Measurements from ENCODE around the gene GSTT2. TPM values are rescaled to one million over a fixed set of nuclear protein-coding genes. Genes with fewer than 3 reads are reported as not detected.
"Not testable (repeated sequence)": the region's sequence is repeated elsewhere in the genome, so short reads cannot be mapped to it uniquely, and the experiment has no call there.

The GSTT2 gene
- total and polyA plus RNA-seq, 5 donors: 0.14 TPM; not detected in 4

DNA sequence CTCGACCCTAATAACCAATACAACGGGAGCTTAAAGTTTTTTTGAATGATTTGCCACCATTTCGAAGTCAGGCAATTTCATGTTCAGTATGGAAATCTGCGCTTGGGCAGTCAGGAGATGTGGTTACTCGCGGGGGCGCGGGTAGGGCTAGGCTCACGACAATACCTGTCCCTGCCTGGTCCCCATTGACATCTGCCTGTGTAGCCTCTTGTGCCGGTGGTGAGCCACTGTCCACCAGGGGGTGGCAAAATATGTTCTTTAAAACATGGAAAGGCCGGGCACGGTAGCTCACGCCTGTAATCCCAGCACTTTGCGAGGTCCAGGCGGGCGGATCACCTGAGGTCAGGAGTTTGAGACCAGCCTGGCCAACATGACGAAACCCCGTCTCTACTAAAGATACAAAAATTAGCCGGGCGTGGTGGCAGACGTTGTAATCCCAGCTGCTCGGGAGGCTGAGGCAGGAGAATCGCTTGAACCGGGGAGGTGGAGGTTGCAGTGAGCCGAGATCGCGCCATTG, 5.0 kb upstream of the GSTT2 start:
- not testable (repeated sequence) for H3K4me1 ChIP-seq (ENCODE audit: control insufficient read depth, insufficient read depth, low read length); H3K4me3 ChIP-seq (ENCODE audit: low read length); H3K27ac ChIP-seq (ENCODE audit: low read length); H3K9me3 ChIP-seq (ENCODE audit: control insufficient read depth, low read length); H3K27me3 ChIP-seq (ENCODE audit: control insufficient read depth, insufficient read depth)
- peak; percentile 17 to 27 for ATAC-seq
- peak in 1 of 3 donors; percentile 58 for DNase-seq
- intact Hi-C loops (cut with DNase I): loop anchor here in 1 of 4 donors (5.0 kb wide), 1 partner anchor 43 kb away; no protein-coding TSS in a partner anchor
- WGBS: 19% methylated on average over 7 of the region's 27 CpGs

DNA sequence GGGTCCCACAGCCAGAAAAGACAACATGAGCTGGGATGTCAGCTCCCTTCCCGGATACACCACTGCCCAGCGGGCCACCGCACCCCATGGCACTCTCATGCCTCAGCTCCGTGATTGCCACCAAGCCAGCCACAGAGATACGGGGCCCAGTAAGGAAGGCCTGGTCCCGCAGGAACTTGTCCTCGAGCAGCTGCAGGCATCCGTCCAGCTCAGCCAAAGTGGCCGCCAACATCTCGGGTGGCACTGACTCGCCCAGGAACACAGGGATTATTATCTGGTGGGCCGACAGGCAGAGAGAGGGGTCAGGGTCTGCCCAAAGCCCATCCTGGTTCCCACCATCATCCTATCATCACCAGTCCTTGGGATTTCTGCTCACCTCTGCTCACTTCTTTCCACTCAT, 2.6 kb upstream of the GSTT2 start:
- H3K4me3 ChIP-seq (ENCODE audit: low read length); H3K4me1 ChIP-seq (ENCODE audit: control insufficient read depth, insufficient read depth, low read length); H3K27ac ChIP-seq (ENCODE audit: low read length); intact Hi-C loops (cut with DNase I); ATAC-seq; H3K9me3 ChIP-seq (ENCODE audit: control insufficient read depth, low read length); DNase-seq; H3K27me3 ChIP-seq (ENCODE audit: control insufficient read depth, insufficient read depth): not testable (repeated sequence)
- WGBS: 70% methylated on average over 7 of the region's 12 CpGs

DNA sequence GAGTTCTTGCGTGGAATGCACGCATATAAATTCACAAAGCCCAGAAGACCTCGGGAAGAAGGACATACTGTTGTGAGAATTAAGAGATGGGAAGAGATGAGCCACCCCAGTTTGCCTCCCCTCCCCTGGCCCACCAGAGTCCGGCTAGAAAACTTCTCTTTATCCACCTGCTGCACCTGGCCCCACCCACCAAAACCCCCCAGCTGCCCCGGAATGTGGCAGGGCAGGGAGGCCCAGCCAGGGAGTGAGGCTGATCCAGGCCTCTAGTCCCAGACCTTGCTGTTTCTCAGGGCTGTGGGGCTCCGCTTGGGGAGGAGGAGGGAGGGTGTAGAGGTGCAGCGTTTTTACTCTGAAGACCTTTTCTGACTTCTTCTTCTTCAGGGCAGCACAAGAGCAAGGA, 633 bp downstream of the GSTT2 start:
- WGBS: 35% methylated on average over 5 of the region's 7 CpGs
- intact Hi-C loops (cut with DNase I): not testable (repeated sequence)

DNA sequence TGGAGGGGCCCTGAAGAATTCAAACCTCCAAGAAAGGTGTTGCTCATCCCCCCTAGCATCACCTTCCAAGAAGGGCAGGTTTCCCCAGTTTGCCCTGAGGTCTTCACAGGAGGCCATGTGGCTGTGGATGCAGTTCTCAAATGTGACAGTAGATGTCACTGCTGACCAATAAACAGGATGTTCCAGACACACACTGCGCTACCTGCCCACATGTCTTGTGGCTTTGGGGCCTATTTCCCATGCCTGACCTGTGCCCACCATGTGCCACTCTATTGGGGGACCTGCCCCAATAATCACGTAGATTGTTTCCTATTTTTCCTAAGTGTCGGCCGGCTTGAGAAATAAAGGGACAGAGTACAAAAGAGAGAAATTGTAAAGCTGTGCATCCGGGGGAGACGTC, 4.5 kb downstream of the GSTT2 start:
- Histone ChIP-seq H3K27me3 (ENCODE audit: control insufficient read depth, insufficient read depth) (no peaks in the 10 kb centered on the region), H3K27ac (ENCODE audit: low read length) (no peak overlapping the region), H3K4me1 (ENCODE audit: control insufficient read depth, insufficient read depth, low read length) (no peaks in the 10 kb centered on the region), H3K9me3 (ENCODE audit: control insufficient read depth, low read length) (no peaks in the 10 kb centered on the region), H3K4me3 (ENCODE audit: low read length) (no peak overlapping the region)
- intact Hi-C loops (cut with DNase I): no loop called here
- DNase-seq (no peak), ATAC-seq (peak in 1 of 2 donors; percentile 21)
- 37% methylated on average over 6 of the region's 6 CpGs for WGBS

More for the DNA sequence above, 633 bp downstream of the GSTT2 start:
- DNase-seq; H3K4me3 ChIP-seq (ENCODE audit: low read length); H3K4me1 ChIP-seq (ENCODE audit: control insufficient read depth, insufficient read depth, low read length); H3K27ac ChIP-seq (ENCODE audit: low read length); ATAC-seq; H3K9me3 ChIP-seq (ENCODE audit: control insufficient read depth, low read length); H3K27me3 ChIP-seq (ENCODE audit: control insufficient read depth, insufficient read depth): not testable (repeated sequence)

GRCh38 chr22:23986089-23986488, 6.2 kb downstream of the GSTT2 start:
- H3K4me3 ChIP-seq (ENCODE audit: low read length); H3K27ac ChIP-seq (ENCODE audit: low read length); H3K27me3 ChIP-seq (ENCODE audit: control insufficient read depth, insufficient read depth); H3K9me3 ChIP-seq (ENCODE audit: control insufficient read depth, low read length); DNase-seq; ATAC-seq; H3K4me1 ChIP-seq (ENCODE audit: control insufficient read depth, insufficient read depth, low read length); intact Hi-C loops (cut with DNase I): not testable (repeated sequence)
- WGBS: 79% methylated on average over 8 of the region's 8 CpGs

DNA sequence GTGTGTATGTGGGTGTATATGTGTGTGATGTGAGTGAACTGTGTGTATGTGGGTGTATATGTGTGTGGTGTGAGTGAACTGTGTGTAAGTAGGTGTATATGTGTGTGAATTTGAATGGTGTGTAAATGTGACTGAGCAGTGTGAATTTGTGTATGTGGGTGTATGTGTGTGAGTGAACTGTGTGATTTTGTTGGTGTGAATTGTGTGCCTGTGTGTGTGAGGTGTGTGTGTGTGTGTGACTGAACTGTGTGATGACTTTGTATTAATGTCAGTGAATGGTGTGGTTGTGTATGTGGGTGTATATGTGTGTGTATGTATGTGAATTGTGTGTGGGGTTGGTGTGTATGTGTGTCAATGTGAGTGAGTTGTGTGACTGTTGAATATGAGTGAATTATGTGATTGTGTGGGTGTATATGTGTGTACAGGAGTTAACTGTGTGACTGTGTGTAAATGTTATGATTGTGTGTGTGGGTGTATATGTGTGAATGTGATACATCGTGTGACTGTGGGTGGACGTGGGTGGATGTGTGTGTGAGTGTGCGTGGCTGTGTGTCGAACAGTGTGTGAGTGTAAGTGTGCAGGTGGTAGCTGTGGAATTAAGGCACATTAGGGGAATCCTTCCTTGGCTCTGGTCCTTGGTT, 6.7 kb downstream of the GSTT2 start:
- H3K27me3 ChIP-seq (ENCODE audit: control insufficient read depth, insufficient read depth); DNase-seq; H3K9me3 ChIP-seq (ENCODE audit: control insufficient read depth, low read length); intact Hi-C loops (cut with DNase I); H3K4me3 ChIP-seq (ENCODE audit: low read length); ATAC-seq; H3K27ac ChIP-seq (ENCODE audit: low read length); H3K4me1 ChIP-seq (ENCODE audit: control insufficient read depth, insufficient read depth, low read length): not testable (repeated sequence)
- WGBS: 80% methylated on average over 4 of the region's 4 CpGs

DNA sequence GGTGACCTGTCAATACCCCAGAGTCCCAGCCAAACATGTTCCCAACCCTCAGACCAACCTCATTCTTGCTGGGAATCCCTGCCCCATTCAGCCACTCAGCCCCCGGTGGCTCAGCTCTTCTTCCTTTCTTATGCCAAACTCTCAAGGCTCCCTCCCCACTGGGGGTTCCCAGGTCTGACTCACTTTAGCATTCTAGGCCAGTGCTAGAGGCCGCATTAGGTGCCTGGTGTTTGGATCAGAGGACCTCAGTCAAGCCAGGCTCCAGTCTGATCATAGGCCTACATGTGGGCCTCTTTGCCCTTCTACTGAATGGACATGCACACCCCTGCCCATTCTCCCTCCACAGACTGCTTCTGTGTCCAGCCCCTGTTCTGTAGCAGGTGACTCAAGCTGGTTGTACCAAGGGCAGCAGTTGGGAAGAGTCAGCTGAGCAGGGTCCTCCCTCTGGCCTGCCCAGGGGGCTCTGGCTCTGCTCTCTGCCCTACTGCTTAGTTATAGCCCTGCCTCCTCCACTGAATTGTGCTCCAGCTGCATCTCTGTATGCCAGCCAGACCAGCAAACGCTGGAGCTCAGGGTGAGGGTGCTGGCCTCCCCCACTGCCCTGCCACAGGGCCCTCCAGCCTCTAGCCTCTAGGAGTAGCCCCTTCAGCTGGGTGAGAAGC, 9.8 kb downstream of the GSTT2 start:
- intact Hi-C loops (cut with DNase I); H3K9me3 ChIP-seq (ENCODE audit: control insufficient read depth, low read length); ATAC-seq; DNase-seq; H3K27ac ChIP-seq (ENCODE audit: low read length); H3K4me3 ChIP-seq (ENCODE audit: low read length); H3K27me3 ChIP-seq (ENCODE audit: control insufficient read depth, insufficient read depth); H3K4me1 ChIP-seq (ENCODE audit: control insufficient read depth, insufficient read depth, low read length): not testable (repeated sequence)
- 87% methylated on average over 2 of the region's 3 CpGs for WGBS

GRCh38 chr22:23993080-23993479, 13.1 kb downstream of the GSTT2 start:
- H3K27ac ChIP-seq (ENCODE audit: low read length); ATAC-seq; DNase-seq; H3K27me3 ChIP-seq (ENCODE audit: control insufficient read depth, insufficient read depth); H3K4me1 ChIP-seq (ENCODE audit: control insufficient read depth, insufficient read depth, low read length); H3K4me3 ChIP-seq (ENCODE audit: low read length); intact Hi-C loops (cut with DNase I); H3K9me3 ChIP-seq (ENCODE audit: control insufficient read depth, low read length): not testable (repeated sequence)
- WGBS: 81% methylated on average over 2 of the region's 2 CpGs

GRCh38 chr22:23993581-23994177, 13.7 kb downstream of the GSTT2 start:
- H3K9me3 ChIP-seq (ENCODE audit: control insufficient read depth, low read length); H3K4me3 ChIP-seq (ENCODE audit: low read length); DNase-seq; H3K27ac ChIP-seq (ENCODE audit: low read length); ATAC-seq; intact Hi-C loops (cut with DNase I); H3K4me1 ChIP-seq (ENCODE audit: control insufficient read depth, insufficient read depth, low read length); H3K27me3 ChIP-seq (ENCODE audit: control insufficient read depth, insufficient read depth): not testable (repeated sequence)
- 62% methylated on average over 4 of the region's 4 CpGs for WGBS

- no peak for DNase-seq
- Histone ChIP-seq H3K27ac (ENCODE audit: low read length) (no peak overlapping the region), H3K4me3 (ENCODE audit: low read length) (no peak overlapping the region), H3K4me1 (ENCODE audit: control insufficient read depth, insufficient read depth, low read length) (no peaks in the 10 kb centered on the region), H3K27me3 (ENCODE audit: control insufficient read depth, insufficient read depth) (no peaks in the 10 kb centered on the region), H3K9me3 (ENCODE audit: control insufficient read depth, low read length) (no peaks in the 10 kb centered on the region)
- no peak for ATAC-seq
- intact Hi-C loops (cut with DNase I): no loop called here
- 92% methylated on average over 3 of the region's 3 CpGs for WGBS
These were observed 17.2 kb downstream of the GSTT2 start for GRCh38 chr22:23997092-23997491.

DNA sequence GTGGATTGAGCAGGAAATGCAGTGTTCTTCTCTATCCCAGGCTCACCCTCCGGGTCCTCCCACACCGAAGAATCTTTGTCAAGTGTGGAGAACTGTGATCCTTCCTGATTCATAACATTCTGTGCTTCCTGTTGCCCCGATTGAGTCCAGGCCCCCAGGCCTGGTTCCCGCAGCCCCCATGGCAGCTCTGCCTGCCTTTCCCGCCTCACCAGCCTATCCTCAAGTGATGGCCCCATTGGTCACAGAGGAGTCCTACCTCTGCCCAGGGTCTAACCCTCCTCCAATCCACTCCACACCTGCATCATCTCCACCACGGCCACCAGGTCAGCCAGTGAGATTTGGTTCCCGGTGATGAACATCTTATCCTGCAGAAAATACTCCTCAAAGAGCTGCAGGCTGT, 19.8 kb downstream of the GSTT2 start:
- DNase-seq: peak in 1 of 3 donors; percentile 43
- 75% methylated on average over 7 of the region's 7 CpGs for WGBS
- H3K9me3 ChIP-seq (ENCODE audit: control insufficient read depth, low read length); H3K27me3 ChIP-seq (ENCODE audit: control insufficient read depth, insufficient read depth); H3K4me3 ChIP-seq (ENCODE audit: low read length); ATAC-seq; H3K4me1 ChIP-seq (ENCODE audit: control insufficient read depth, insufficient read depth, low read length); H3K27ac ChIP-seq (ENCODE audit: low read length): not testable (repeated sequence)
- intact Hi-C loops (cut with DNase I): loop anchor here in 2 of 4 donors (10.0 kb wide), 2 partner anchors 115 to 165 kb away; no protein-coding TSS in a partner anchor
